AG08396 (cell line): ENCODE results near the gene PAGE2B.
"Not testable (repeated sequence)": the region's sequence is repeated elsewhere in the genome, so short reads cannot be mapped to it uniquely, and the experiment has no call there.

Experiments
- DNase-seq: peaks from one replicate; pipeline ENCODE4 v3.0.0; 2012; ENCODE audit warnings: low spot score, mixed read lengths

The PAGE2B gene

DNA sequence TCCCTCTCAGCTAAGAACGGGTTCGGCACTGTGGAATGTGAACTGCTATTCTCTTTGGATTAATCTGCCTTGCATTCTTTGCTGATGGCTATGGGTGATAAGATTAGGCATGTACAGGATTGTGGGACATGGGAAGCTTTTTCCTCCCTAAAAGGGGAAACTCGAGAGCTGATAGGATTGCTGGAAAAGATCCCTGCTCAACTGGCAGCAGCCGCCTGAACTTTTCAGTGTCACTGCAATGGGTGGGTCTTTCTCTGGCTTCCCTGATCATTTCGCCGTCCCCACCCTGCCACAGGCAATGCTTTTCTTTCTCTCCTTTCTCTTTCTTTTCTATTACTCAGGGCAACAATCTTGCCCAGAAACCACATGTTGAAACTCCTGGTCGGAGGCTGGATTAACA, 34.5 kb downstream of the PAGE2B start:
- no peak for DNase-seq

- no peak for DNase-seq
Measured at GRCh38 chrX:55111578-55112254, 36.9 kb downstream of the PAGE2B start.

DNA sequence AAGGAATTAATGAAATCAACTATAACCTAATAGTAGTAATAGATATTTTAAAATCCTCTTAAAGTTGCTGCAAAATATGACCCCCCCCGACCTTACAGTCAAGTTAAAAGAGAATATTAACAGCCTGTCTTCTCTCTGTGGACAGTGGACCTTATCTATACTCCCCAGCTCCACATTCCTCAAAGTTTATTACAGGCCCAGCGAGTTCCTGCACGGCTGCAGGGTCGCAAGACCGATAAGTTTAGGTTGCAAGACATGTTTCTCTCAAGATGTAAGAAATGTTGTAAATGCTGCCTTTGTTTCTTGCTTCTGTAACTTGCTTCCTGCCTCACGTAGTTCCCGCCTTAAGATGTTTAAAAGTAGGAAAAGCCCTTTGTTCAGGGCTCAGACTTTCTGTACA, 41.8 kb downstream of the PAGE2B start:
- DNase-seq = not testable (repeated sequence)

DNA sequence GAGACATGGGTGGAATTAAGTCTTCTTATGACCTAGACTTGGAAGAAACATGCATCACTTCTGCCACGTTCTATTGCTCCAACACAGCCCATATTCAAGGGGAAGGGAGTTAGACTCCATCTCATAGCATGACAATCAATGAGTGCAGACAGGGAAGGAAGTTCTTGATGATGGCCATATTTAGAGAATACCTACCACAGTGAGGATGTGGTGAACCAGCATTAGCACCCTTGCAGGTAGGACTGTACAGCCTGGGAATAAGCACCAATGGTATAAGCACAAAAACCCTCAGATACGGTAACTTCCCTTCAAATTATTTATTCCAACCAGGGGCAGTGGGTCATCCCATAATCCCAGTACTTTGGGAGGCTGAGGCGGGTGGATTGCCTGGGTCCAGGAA, 43.7 kb downstream of the PAGE2B start:
- DNase-seq = no peak

DNA sequence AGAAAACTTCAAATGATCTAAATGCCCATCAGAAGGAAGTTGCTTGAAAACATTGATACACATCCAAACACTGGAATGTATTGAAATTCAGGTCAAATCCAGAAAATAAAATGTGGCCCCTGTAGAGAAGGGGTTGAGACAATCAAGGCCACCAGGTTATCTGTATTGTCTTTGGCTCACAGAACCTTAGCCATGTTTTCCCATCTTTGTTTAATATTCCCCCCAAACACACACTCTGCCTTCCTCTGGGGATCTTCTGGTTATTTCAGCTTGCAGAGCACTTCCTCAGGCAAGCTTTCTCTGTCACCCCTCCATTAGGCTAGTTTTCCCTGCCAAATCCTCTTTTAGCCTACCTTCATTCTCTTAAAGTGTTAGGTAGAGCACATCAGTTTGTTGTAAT, 44.4 kb downstream of the PAGE2B start:
- no peak for DNase-seq

DNA sequence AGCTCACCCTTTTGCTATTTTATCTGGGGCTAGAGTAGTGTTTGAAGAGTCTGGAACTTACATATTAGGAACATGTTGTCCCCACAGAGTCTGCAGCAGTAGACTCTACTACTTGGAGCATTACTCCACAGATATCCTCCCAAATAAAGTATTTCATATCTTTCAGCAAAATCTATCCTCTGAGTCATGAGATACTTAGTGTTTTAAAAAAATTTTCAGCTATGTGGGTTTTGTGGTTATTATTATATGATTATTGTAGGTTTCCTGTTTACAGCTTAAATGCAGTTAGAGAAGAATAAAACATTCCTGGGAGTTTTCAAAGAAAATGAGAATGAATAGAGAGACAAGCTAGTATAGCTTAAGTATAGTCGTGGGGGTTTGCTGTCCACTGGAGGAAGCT, 44.9 kb downstream of the PAGE2B start:
- DNase-seq = no peak

GRCh38 chrX:55120761-55121358, 46.0 kb downstream of the PAGE2B start:
- no peak for DNase-seq

DNA sequence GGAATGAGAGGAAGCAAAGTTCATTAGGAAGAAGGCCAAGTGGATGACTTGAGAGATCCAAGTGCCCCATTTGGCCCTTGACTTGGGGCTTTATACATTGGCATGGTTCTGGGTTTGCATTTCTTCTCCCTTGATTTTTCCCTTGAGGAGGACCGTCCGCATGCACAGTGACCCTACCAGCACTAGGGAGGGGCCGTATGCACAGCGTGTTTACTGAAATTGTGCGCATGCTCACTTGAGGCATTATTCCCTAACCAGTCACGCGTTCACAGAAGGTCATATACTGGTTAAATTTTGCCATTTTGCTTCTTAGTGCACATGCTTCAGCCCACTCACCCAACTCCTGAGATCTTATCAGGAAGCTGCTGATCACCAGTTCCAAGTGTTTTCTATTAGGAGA, 49.1 kb downstream of the PAGE2B start:
- DNase-seq = no peak

- no peak for DNase-seq
Measured at GRCh38 chrX:55127692-55128091, 52.9 kb downstream of the PAGE2B start.
